GM18498 (cell line): ENCODE results near the gene TMEM37.
A peak's percentile ranks its signal among the peaks of the same experiment; 100 is the strongest.
"Not testable (repeated sequence)": the region's sequence is repeated elsewhere in the genome, so short reads cannot be mapped to it uniquely, and the experiment has no call there.

ENCODE experiments used
- ATAC-seq: cut with Tn5 transposase; IDR thresholded peaks from one replicate; pipeline ENCODE4 v1.9.1; 2021; ENCODE audit warnings: mild to moderate bottlenecking, moderate library complexity; ENCODE audit not compliant: unreplicated experiment

Gene TMEM37

GRCh38 chr2:119431155-119431975 is at the start of gene TMEM37:
Gene TMEM37, plus strand, starts transcription at chr2:119431854. Its CDS starts 50 bp downstream, at chr2:119431904.
- peak; percentile 64 for ATAC-seq

- no peak for ATAC-seq
Observed at GRCh38 chr2:119383410-119384140, 48.1 kb upstream of the TMEM37 start.

GRCh38 chr2:119384971-119385370 is 46.7 kb upstream of the TMEM37 start:
- no peak for ATAC-seq

GRCh38 chr2:119385466-119385865 is 46.2 kb upstream of the TMEM37 start:
- no peak for ATAC-seq

GRCh38 chr2:119387381-119388129 is 44.1 kb upstream of the TMEM37 start:
- peak; percentile 84 for ATAC-seq

- no peak for ATAC-seq
Observed at GRCh38 chr2:119389615-119390306, 41.9 kb upstream of the TMEM37 start.

GRCh38 chr2:119393971-119394748 is 37.5 kb upstream of the TMEM37 start:
- no peak for ATAC-seq

GRCh38 chr2:119397196-119397595 is 34.5 kb upstream of the TMEM37 start:
- no peak for ATAC-seq

GRCh38 chr2:119402106-119402505 is 29.5 kb upstream of the TMEM37 start:
- ATAC-seq = no peak

GRCh38 chr2:119402645-119403560 is 28.8 kb upstream of the TMEM37 start:
- no peak for ATAC-seq

GRCh38 chr2:119403618-119404017 is 28.0 kb upstream of the TMEM37 start:
- not testable (repeated sequence) for ATAC-seq

GRCh38 chr2:119405151-119405550 is 26.5 kb upstream of the TMEM37 start:
- no peak for ATAC-seq

GRCh38 chr2:119407430-119408220 is 24.0 kb upstream of the TMEM37 start:
- peak; percentile 65 for ATAC-seq

- no peak for ATAC-seq
Observed at GRCh38 chr2:119408221-119408619, 23.4 kb upstream of the TMEM37 start.

GRCh38 chr2:119409506-119409905 is 22.1 kb upstream of the TMEM37 start:
- ATAC-seq = no peak

- ATAC-seq = no peak
Observed at GRCh38 chr2:119414894-119415293, 16.8 kb upstream of the TMEM37 start.

- ATAC-seq = no peak
Observed at GRCh38 chr2:119415630-119416029, 16.0 kb upstream of the TMEM37 start.

- ATAC-seq = no peak
Observed at GRCh38 chr2:119416299-119416923, 15.2 kb upstream of the TMEM37 start.
